RPMI7951 (cell line): Measurements from ENCODE around the gene ZNF518A. TPM values are rescaled to one million over a fixed set of nuclear protein-coding genes. Genes with fewer than 3 reads are reported as not detected.

ENCODE experiments used
- DNase-seq: peaks from one replicate; pipeline ENCODE4 v3.0.0-alpha.2; 2012; ENCODE audit warnings: low read depth
- total RNA-seq: library from RNA; depleted of rRNA; stranded (reverse); fragments of >200 nt; shearing (Covaris generic); gene quantifications from 2 replicates; pipeline ENCODE4 v1.2.3, GENCODE V29; 2014; rRNA removed

ZNF518A gene
- 14.9 and 19.5 TPM in 2 replicates for total RNA-seq

- peak; percentile 95 for DNase-seq
Measured at GRCh38 chr10:96129387-96130325, at the start of gene ZNF518A. ZNF518A (plus strand) TSS chr10:96130297; CDS start chr10:96156323, 26,026 bp downstream.

GRCh38 chr10:96082153-96082552, 47.9 kb upstream of the ZNF518A start:
- no peak for DNase-seq

- no peak for DNase-seq
Measured at GRCh38 chr10:96082748-96083147, 47.3 kb upstream of the ZNF518A start.

- DNase-seq = no peak
Measured at GRCh38 chr10:96089116-96089515, 41.0 kb upstream of the ZNF518A start.

- DNase-seq = peak; percentile 95
Measured at GRCh38 chr10:96089670-96090462, 40.2 kb upstream of the ZNF518A start.

- DNase-seq = no peak
Measured at GRCh38 chr10:96090463-96090800, 39.7 kb upstream of the ZNF518A start.

GRCh38 chr10:96092999-96093767, 36.9 kb upstream of the ZNF518A start:
- no peak for DNase-seq

GRCh38 chr10:96093948-96094347, 36.1 kb upstream of the ZNF518A start:
- DNase-seq = no peak

GRCh38 chr10:96096958-96097357, 33.1 kb upstream of the ZNF518A start:
- no peak for DNase-seq

GRCh38 chr10:96097865-96098264, 32.2 kb upstream of the ZNF518A start:
- DNase-seq = no peak

GRCh38 chr10:96107623-96108038, 22.5 kb upstream of the ZNF518A start:
- DNase-seq = no peak

GRCh38 chr10:96112531-96112930, 17.6 kb upstream of the ZNF518A start:
- DNase-seq = no peak

GRCh38 chr10:96118604-96119450, 11.3 kb upstream of the ZNF518A start:
- DNase-seq = no peak

GRCh38 chr10:96122824-96123223, 7.3 kb upstream of the ZNF518A start:
- no peak for DNase-seq

GRCh38 chr10:96124230-96125141, 5.6 kb upstream of the ZNF518A start:
- peak; percentile 69 for DNase-seq

- no peak for DNase-seq
Measured at GRCh38 chr10:96125142-96125515, 5.0 kb upstream of the ZNF518A start.

- DNase-seq = peak; percentile 84
Measured at GRCh38 chr10:96130326-96130995, 364 bp downstream of the ZNF518A start.

GRCh38 chr10:96131621-96132020, 1.5 kb downstream of the ZNF518A start:
- DNase-seq = no peak

- no peak for DNase-seq
Measured at GRCh38 chr10:96133135-96133534, 3.0 kb downstream of the ZNF518A start.
